GM21360 (cell line): ENCODE results near the gene GTPBP6.
"Not testable (repeated sequence)": the region's sequence is repeated elsewhere in the genome, so short reads cannot be mapped to it uniquely, and the experiment has no call there.

Experiments
- ATAC-seq: cut with Tn5 transposase; IDR thresholded peaks from one replicate; pipeline ENCODE4 v1.9.1; 2021; ENCODE audit warnings: mild to moderate bottlenecking, moderate library complexity; ENCODE audit not compliant: unreplicated experiment

The GTPBP6 gene

DNA sequence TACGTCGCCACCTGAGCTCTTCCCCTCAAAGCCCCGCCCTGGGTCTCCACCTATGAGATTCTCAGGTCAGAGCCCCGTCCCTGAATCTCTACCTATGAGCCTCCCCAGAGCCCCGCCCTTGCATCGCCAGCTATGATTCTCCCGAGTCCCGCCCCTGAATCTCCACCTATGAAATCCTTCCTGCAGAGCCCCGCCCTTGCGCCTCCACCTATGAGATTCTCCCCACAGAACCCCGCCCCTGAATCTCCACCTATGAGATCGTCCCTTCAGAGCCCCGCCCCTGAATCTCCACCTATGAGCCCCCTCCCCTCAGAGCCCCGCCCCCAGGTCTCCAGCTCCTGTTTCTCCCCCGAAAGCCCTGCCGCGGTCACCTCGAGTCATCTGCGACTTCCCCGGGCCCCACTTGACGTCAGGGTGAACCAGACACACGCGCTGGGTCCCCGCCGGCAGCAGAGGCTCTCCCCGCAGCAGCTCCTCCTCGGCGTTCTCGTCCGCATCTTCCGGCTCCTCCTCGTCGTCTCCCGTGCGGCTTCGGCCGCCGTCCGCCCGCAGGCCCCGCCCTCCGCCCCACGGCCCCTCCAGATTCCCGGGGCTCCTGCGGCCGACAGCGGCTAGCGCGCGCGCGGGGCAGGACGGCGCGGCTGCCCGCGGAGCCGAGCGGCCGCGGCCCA, 393 bp downstream of the GTPBP6 start:
- peak; percentile 59 for ATAC-seq

DNA sequence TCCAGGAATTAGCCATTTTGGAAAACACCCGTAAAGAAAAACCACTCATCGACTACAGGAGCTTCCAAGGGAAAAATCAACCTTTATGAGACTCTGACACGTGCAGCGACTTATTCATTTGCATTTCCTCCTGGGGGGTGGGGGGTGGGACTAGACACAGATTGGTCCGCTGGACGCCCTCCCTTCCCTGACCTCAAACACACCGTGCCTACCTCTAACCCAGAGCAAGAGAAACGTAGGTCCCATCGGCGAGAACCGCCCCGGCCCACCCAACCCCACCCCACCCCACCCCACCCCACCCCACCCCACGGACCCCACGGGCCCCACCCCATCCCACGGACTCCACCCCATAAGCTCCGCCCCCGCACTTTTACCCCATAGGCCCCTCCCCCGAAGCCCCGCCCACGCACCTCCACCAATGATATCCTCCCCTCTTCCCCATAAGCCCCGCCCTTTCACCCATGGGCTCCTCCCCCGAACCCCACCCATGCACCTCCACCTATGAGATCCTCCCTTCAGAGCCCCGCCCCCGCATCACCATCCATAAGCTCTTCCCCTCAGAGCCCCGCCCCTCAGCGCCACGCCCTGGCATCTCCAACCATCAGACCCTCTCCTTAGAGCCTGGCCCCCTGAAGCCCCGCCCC, 1.1 kb downstream of the GTPBP6 start:
- no peak for ATAC-seq

DNA sequence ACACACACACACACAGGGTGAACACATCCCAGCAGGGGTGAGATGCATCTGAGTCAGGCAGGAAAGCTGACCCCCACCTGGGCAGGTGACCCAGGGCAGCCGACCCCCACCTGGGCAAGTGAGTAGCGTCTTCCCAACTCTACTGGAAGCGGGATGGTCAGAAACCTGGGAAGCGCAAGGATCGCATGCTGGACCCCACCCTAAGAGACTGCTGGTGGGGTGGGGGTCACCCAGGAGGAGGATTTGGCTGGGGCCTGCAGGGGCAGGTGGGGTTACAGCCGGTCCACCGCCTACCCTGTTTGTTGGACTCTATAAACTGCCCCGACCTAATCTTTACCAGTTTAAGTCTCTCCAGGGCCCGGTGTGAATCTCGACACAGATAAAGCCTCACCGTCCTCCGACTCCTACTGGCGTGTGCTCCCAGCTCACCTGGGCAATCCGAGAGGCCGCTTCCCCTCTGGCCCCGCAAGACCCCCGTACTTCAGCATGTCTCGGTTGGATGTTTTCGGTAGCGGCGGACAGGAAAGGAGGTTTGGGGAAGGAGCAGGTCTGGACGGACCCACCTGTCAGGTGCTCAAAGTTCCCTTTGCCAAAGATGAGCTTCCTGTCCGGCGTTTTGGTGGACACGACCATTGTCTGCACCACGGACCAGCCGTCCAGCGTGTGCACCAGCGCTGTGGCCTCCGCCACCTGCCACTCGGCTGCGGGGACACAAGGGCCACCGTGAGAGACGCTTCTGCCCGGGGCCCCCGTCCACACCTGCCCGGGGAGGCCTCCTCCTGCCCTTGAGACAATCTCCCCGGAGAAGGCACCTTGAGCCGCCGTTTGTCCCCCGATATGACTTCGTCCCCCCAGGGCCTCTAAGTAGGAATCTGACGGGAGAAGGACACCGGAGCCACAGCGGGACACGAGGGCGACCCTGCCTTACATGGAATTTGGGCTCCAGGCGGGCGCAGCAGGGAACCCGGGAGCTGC, 2.0 kb downstream of the GTPBP6 start:
- no peak for ATAC-seq

DNA sequence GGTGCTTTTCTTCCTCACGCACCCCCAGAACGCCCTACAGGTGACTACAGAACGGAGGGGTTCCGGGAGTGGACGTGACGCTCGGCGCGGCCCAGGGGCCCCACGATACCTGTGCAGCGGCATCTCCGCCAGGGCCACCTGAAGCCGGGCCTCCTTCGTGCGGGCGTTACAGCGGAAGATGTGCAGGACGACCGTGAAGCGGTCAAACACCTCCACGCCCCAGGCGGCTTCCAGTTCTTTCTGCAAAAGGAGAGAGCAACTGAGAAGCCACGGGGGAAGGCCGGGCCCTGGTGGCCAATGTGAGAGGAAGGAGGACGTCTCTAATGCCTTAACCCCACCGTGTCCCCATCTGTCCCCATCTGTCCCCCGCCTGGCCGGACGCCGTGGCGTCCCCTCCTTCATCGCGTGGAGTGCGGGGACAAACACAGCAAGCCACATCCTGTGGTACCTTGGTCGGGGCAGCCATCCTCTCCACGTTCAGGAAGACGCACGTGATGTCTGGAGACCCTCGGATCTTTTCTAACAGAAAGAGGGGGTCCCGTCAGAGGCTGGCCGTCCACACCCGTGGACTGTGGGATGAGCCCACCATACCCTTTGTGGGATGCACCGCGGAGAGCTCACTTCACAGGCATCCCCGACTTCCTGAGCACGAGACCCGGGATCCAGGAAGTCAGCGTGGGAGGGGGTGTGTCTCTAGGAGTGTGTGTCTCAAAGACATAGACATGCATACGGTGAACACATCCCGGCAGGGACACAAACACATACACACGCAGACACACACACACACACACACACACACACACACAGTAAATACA, 3.6 kb downstream of the GTPBP6 start:
- ATAC-seq: no peak

DNA sequence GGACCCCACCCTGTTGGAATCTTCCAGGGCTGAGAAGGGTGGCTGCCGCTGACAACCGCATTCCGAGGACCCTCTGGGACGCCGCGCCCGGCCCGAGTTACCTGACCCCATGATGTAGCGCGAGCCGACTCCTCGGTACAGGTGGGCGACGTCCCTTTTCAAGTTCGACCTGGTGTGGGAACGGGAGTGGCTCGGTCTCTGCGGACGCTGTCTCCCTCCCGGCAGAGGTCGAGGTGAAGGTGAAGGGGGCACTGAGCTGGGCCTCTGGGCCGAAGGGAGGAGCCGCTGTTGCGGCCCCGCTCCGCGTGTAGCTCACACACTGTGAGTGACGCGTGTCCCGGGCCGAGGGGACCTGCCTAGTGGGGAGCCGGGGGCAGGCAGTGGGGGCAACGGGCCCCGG, 4.5 kb downstream of the GTPBP6 start:
- no peak for ATAC-seq

DNA sequence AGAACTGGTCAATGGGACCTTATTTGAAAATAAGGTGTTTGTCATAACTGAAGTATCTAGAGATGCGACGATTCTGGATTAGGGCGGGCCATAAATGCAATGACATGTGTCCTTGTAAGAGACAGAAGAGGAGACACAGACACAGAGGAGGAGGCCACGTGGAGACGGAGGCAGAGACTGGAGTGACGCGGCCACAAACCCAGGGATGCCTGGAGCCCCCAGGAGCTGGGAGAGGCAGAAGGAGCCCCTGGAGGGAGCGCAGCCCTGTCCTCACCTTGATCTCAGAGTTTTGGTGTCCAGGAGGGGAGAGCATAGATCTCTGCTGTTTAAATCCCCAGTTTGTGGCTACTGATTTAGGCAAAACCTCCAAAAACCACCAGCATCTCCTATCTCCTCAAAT, 5.0 kb downstream of the GTPBP6 start:
- no peak for ATAC-seq

DNA sequence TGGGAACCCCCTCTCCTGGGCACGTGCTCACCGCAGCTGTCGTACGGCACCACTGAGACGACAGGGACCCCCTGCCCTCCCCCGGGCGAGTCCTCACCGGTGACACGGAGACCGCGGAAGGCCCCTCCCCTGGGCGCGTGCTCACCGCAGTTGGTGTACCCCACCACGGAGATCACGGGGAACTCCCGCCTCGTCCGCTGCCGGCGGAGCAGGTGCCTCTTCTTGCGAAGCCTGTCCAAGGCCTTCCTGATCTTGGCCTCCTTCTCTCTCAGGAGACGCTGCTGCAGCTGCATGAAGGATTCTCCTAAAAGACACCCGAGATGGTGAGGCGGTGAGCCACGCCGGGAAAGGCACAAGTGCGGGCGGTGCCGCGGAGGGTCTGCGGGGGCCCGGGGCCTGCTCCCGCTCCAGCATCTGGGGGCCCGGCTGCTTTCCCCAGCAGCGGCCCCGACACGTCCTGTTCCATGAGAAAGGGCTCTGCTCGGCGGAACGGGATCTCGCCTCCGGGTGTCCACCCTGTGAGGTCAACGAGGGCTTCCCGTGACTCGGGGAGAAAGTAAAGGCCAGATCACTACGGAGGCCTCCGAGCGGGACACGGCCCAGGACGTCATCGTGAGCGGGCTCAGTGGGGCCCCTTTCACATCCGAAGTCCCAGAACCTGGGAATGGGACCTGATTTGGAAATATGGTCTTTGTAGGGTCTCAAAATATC, 5.8 kb downstream of the GTPBP6 start:
- no peak for ATAC-seq

DNA sequence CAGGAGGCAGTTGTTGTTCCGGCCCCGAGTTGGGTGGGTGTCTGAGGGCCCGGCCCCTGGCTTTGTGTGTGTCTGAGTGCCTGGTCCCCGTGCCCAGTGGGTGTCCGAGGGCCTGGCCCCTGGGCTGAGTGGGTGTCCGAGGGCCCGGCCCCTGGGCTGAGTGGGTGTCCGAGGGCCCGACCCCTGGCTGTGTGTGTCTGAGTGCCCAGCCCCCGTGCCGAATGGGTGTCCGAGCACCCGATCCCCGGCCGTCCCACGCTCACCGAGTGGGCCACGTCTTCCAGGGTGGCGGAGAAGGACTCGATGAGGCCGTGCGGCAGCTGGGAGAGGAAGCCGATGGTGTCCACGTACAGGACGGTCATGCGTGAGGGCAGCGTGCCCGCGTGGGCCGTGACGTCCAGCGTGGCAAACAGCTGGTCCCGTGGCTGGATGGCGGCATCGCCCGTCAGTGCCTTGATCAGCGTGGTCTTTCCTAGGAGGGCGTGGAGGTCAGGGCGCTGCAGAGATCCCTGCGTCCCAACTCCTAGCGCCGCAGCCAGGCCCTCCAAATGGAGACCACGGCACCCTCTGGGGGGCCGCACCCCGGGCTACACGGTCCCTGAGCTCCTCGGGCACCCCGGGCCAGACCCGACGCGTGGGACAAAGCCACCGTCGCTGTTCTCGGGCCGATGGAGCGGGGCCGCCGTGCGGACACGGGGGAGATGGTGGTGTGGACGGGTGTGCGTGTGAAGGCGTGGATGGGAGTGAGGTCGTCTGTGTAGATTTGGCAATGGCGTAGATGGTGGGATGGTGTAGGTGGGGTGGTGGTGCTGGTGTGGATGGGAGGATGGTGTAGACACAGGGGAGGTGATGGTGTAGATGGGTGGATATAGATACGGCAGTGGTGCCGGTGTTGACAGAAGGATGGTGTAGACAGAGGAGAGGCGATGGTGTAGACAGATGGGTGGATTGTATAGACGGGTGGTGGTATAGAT, 7.2 kb downstream of the GTPBP6 start:
- no peak for ATAC-seq

DNA sequence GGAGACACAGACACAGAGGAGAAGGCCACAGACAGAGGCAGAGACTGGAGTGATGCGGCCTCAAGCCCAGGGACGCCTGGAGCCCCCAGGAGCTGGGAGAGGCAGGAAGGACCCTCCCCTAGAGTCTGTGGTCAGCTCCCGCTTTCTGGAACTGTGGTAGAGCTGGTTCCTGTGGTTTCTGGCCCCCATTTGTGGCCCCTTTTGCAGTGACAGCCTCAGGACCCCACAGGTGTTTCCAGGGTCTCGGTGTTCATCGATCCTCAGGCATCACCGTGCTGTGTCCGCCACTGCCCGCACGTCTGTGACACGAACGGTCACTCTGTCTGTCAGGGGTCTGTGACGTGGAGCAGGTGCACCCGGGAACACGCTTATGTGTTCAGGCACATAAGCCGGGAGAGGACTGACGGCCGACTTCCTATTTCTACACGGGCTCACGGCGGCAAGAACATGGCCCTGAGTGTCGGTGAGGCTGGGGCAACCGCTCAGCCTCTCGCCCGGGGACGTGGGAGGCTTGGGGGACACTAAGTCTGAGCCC, 7.9 kb downstream of the GTPBP6 start:
- no peak for ATAC-seq

DNA sequence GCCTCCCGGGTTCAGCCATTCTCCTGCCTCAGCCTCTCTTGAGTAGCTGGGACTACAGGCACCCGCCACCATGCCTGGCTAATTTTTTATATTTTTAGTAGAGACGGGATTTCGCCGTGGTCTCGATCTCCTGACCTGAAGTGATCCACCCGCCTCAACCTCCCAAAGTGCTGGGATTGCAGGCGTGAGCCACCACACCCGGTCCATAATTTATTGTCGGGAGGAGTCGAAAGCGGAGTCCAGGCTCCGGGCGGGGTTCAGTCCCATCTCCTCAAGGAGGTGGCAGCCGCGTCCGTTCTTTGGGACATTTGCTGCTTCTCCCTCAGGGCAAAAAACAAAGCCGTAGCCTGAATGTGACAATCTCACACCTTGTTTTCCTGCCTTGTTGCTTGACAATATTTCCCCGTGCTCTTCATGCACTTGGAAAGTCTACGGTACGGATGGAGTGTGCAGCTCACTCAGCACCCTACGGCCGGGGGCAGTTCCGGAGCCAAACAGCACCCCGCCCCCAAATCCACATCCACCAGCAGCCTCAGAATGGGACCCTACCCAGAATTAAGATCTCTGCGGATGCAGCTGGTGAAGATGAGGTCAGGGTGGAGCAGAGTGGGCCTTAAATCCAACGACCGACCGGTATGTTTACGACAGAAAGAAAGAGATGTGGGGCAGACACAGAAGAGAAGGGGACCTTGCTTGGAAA, 9.6 kb downstream of the GTPBP6 start:
- no peak for ATAC-seq

DNA sequence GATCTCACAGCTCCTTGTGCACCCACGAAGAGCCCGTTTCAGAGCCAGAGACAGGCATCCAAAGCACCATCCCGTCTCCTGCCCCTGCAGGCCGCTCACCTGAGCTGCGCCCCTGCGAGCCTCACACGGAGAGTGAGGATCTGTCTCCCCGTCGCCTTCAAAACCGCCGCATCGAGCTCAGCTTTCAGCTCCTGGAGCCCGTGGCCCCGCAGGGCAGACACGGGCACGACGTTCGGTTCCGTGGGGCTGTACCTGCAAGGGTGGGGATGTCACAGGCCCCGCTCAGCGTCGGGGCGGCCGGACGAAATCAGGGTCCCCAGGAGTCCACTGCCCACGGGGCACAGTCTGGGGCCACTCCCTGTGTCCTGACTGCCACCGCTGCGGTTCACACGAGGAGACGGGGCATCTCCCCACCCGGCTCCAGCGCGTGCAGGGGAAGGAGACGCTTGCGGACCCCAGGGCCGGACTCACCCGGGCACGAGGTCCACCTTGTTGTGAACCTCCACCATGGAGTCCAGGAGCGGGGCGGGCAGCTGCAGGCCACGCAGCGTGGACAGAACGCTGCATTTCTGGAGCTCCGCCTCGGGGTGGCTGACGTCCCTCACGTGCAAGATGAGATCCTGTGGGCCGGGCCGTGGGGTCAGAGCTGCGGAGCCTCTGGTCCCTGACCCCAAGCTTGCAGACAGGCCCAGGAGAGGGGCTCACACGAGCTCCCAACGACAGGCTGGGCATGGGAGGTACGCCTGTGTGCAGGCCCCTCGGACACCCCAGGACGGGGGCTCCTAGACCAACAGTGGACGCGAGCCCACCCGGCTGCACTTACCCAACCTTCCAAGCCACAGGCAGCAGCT, 11.1 kb downstream of the GTPBP6 start:
- ATAC-seq: no peak

DNA sequence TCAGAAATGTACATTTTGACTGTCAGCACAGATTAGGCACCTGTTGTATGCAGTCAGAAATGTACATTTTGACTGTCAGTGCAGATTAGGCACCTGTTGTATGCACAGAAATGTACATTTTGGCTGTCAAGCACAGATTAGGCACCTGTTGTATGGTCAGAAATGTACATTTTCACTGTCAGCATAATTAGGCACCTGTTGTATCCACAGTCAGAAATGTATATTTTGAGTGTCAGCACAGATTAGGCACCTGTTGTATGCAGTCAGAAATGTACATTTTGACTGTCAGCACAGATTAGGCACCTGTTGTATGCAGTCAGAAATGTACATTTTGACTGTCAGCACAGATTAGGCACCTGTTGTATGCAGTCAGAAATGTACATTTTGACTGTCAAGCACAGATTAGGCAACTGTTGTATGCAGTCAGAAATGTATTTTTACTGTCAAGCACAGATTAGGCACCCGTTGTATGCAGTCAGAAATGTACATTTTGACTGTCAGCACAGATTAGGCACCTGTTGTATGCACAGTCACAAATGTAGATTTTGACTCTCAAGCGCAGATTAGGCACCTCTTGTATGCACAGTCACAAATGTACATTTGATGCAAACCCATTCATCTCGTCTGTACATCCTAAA, 11.9 kb downstream of the GTPBP6 start:
- not testable (repeated sequence) for ATAC-seq

DNA sequence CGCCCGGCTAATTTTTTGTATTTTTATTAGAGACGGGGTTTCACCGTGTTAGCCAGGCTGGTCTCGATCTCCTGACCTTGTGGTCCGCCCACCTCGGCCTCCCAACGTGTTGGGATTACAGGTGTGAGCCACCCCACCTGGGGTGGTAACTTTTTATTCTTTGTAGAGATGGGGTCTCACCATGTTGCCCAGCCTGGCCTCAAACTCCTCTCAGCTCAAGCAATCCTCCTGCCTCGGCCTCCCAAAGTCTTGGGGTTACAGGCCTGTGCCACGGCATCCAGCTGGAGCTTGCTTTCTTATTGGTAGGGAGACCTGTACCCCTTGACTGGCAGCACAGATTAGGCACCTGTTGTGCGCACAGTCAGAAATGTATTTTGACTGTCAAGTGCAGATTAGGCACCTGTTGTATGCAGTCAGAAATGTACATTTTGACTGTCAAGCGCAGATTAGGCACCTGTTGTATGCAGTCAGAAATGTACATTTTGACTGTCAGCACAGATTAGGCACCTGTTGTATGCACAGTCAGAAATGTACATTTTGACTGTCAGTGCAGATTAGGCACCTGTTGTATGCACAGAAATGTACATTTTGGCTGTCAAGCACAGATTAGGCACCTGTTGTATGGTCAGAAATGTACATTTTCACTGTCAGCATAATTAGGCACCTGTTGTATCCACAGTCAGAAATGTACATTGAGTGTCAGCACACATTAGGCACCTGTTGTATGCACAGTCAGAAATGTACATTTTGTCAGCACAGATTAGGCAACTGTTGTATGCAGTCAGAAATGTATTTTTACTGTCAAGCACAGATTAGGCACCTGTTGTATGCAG, 12.6 kb downstream of the GTPBP6 start:
- ATAC-seq: not testable (repeated sequence)

DNA sequence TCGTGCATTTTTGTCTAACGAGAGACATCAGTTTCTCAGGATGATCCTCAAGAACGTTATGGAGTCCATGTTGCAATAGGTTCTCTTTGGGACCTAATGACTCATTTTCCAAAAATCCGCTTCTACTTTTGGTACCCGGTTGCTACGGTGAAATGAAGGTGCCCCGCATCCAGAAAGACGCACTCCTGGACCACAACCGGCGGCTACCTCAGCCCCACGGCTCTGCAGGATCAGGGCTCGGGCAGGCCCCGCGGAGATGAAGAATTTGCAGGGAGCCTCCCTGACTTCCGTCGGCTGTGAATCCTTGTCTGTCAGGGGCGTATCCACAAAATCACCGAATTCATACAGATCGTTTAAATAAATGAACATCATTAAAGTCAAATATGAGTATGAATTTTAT, 15.6 kb downstream of the GTPBP6 start:
- no peak for ATAC-seq

DNA sequence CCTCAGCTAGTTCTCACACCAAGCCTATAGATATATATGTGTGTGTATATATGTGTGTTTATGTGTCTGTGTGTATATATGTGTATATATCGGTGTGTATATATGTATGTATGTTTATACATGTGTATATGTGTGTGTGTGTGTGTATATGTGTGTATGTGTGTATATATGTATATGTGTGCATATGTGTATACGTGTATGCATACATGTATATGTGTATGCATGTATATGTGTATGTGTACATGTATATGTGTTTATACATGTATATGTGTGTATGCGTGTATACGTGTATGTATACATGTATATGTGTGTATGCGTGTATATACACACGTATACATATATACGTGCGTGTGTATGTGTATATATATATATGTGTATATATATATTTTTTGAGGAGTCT, 18.3 kb downstream of the GTPBP6 start:
- no peak for ATAC-seq

DNA sequence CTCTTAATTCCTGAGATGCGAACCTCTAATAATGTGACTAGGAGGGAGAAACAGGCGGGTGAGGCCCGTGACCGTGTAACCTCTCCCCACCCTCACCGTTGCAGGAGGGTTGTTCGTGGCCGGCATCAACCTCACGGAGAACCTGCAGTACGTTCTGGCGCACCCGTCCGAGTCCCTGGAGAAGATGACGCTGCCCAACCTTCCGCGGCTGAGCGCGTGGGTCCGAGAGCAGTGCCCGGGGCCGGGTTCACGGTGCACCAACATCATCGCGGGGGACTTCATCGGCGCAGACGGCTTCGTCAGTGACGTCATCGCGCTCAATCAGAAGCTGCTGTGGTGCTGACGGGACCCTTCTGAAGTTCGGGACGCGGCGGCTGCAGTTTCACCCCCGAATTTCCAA, 19.6 kb downstream of the GTPBP6 start:
- no peak for ATAC-seq
